WTC11 (cell line): Measurements from ENCODE around the gene CCBE1. TPM values are rescaled to one million over a fixed set of nuclear protein-coding genes. Genes with fewer than 3 reads are reported as not detected.

Source experiments
- ATAC-seq: fragments of 200-7000 bp; cut with Tn5 transposase; 2 replicates; pipeline ENCODE4 v1.10.0; 2021; ENCODE audit warnings: mild to moderate bottlenecking, moderate library complexity
- CTCF ChIA-PET: fragments of 300-600 bp; sonication (Branson Sonifier 250); formaldehyde crosslinking; loops from one replicate; lab custom pipeline; 2021; ENCODE audit warnings: antibody characterized with exemption; lab: Charles Lee
- POLR2A ChIA-PET: fragments of 350-600 bp; sonication (Branson Sonifier 250); formaldehyde crosslinking; loops from one replicate; lab custom pipeline; 2021; ENCODE audit warnings: antibody characterized with exemption; lab: Charles Lee
- DNase-seq: peaks from one replicate; pipeline ENCODE4 v3.0.0; 2021; ENCODE audit warnings: low spot score
- H3K27ac Mint-ChIP-seq: 2 replicates; pipeline ENCODE4 v1.8.0; 2021; ENCODE audit warnings: mixed read lengths
- H3K27me3 Mint-ChIP-seq: 2 replicates; pipeline ENCODE4 v1.8.0; 2021; ENCODE audit warnings: low read depth, mild to moderate bottlenecking, moderate library complexity, mixed read lengths
- H3K36me3 Mint-ChIP-seq: 2 replicates; pipeline ENCODE4 v1.8.0; 2021; ENCODE audit warnings: mixed read lengths
- H3K4me1 Mint-ChIP-seq: 2 replicates; pipeline ENCODE4 v1.8.0; 2022; ENCODE audit warnings: mixed read lengths
- H3K4me3 Mint-ChIP-seq: 2 replicates; pipeline ENCODE4 v1.8.0; 2021; ENCODE audit warnings: mild to moderate bottlenecking, moderate library complexity, mixed read lengths
- H3K9me3 Mint-ChIP-seq: 2 replicates; pipeline ENCODE4 v1.8.0; 2021; ENCODE audit warnings: mixed read lengths
- ATF1 ChIP-seq: sonication (generic); formaldehyde crosslinking; IDR thresholded peaks from 2 replicates; pipeline ENCODE4 v1.8.1; 2023; ENCODE audit warnings: mild to moderate bottlenecking, moderate library complexity, missing genetic modification reagents
- JUN ChIP-seq: sonication (generic); formaldehyde crosslinking; IDR thresholded peaks from 2 replicates; pipeline ENCODE4 v1.8.0; 2023; ENCODE audit warnings: mild to moderate bottlenecking, missing genetic modification reagents
- KAT7 ChIP-seq: sonication (generic); formaldehyde crosslinking; IDR thresholded peaks from 2 replicates; pipeline ENCODE4 v1.8.1; 2023; ENCODE audit warnings: missing genetic modification reagents, mild to moderate bottlenecking, borderline replicate concordance
- OVOL2 ChIP-seq: fragments of 250-450 bp; sonication (Bioruptor Pico); IDR thresholded peaks from 2 replicates; pipeline ENCODE4 v1.9.0; 2021; ENCODE audit warnings: mild to moderate bottlenecking, borderline replicate concordance
- RELA ChIP-seq: sonication (generic); formaldehyde crosslinking; IDR thresholded peaks from 2 replicates; pipeline ENCODE4 v1.8.1; 2022; ENCODE audit warnings: missing genetic modification reagents, mild to moderate bottlenecking, borderline replicate concordance
- SMAD4 ChIP-seq: sonication (generic); formaldehyde crosslinking; IDR thresholded peaks from 2 replicates; pipeline ENCODE4 v1.8.0; 2022; ENCODE audit warnings: mild to moderate bottlenecking, missing genetic modification reagents
- SOX15 ChIP-seq: fragments of 250-450 bp; sonication (Bioruptor Pico); IDR thresholded peaks from 2 replicates; pipeline ENCODE4 v1.9.0; 2021; ENCODE audit warnings: mild to moderate bottlenecking
- ZNF121 ChIP-seq: sonication (generic); formaldehyde crosslinking; IDR thresholded peaks from 2 replicates; pipeline ENCODE4 v1.8.0; 2023; ENCODE audit warnings: missing genetic modification reagents
- ZNF219 ChIP-seq: sonication (generic); formaldehyde crosslinking; IDR thresholded peaks from 2 replicates; pipeline ENCODE4 v1.8.0; 2023; ENCODE audit warnings: missing genetic modification reagents, mild to moderate bottlenecking, borderline replicate concordance
- ZNF317 ChIP-seq: sonication (generic); formaldehyde crosslinking; IDR thresholded peaks from 2 replicates; pipeline ENCODE4 v1.8.1; 2023; ENCODE audit warnings: low read depth, mild to moderate bottlenecking, moderate library complexity, missing genetic modification reagents, borderline replicate concordance
- total RNA-seq: library from RNA; stranded (reverse); gene quantifications from 3 replicates; pipeline ENCODE4 v1.2.3, GENCODE V29; 2021
- TF ChIP-seq, protein P1 (sequence below): sonication (generic); formaldehyde crosslinking; IDR thresholded peaks from 2 replicates; pipeline ENCODE4 v1.8.1; 2023; ENCODE audit warnings: mild to moderate bottlenecking, missing genetic modification reagents, borderline replicate concordance
- TF ChIP-seq, protein P2 (sequence below): sonication (generic); formaldehyde crosslinking; IDR thresholded peaks from 2 replicates; pipeline ENCODE4 v1.8.1; 2023; ENCODE audit warnings: mild to moderate bottlenecking, missing genetic modification reagents
- TF ChIP-seq, protein P3 (sequence below): fragments of 250-450 bp; sonication (Bioruptor Pico); IDR thresholded peaks from 2 replicates; pipeline ENCODE4 v1.9.0; 2021; ENCODE audit warnings: mild to moderate bottlenecking
- TF ChIP-seq, protein P4 (sequence below): fragments of 250-450 bp; sonication (Bioruptor Pico); IDR thresholded peaks from 2 replicates; pipeline ENCODE4 v1.9.0; 2021; ENCODE audit warnings: mild to moderate bottlenecking, borderline replicate concordance
- TF ChIP-seq, protein P5 (sequence below): fragments of 250-450 bp; sonication (Bioruptor Pico); IDR thresholded peaks from 2 replicates; pipeline ENCODE4 v2.1.2; 2022; ENCODE audit warnings: mild to moderate bottlenecking, moderate library complexity
- TF ChIP-seq, protein P6 (sequence below): fragments of 250-450 bp; sonication (Bioruptor Pico); IDR thresholded peaks from 2 replicates; pipeline ENCODE4 v1.9.0; 2021; ENCODE audit warnings: mild to moderate bottlenecking

Gene CCBE1
- total RNA-seq, 1 experiment from 2014 or later: 9.7 TPM

DNA sequence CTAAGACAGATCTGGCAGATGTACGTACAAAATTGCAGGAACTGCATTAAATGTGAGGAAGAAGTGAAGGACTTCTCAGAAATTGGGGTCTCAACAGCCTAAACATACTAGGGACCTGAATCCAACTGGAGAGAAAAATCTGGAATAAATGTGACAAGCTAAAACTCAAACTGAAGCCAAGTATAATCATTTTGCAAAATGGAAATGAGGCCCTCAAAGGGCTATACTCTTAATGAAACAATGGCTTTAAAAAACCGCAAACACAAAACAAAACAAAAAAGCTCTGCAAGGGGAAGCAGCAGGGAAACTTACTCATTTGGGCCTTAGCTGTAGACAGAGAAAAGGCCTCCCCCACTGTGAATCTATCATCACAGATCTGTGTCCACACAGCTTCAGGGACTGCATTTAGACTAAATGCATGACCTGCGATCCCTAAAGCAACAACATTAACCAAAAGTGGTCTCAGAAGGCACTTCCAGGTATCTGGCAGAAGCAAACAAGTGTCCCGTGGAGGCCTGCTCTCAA is 63.2 kb downstream of the CCBE1 start:
- ATAC-seq: peak; percentile 60
- DNase-seq: no peak
- peaks cover 27% of the 10 kb centered on the region for H3K4me1 Mint-ChIP-seq
- no peak overlapping the region for H3K4me3 Mint-ChIP-seq
- no peaks in the 10 kb centered on the region for H3K9me3 Mint-ChIP-seq
- H3K36me3 Mint-ChIP-seq: no peaks in the 10 kb centered on the region
- TF ChIP-seq ZNF121 (CRISPR knock-in tag) (no peak), ZNF317 (CRISPR knock-in tag) (no peak), KAT7 (CRISPR knock-in tag) (no peak), ZNF219 (CRISPR knock-in tag) (no peak), SMAD4 (CRISPR knock-in tag) (no peak), OVOL2 (no peak), JUN (no peak), RELA (CRISPR knock-in tag) (no peak), ATF1 (CRISPR knock-in tag) (no peak), SOX15 (CRISPR knock-in tag) (no peak)
- TF ChIP-seq, protein P1, sequence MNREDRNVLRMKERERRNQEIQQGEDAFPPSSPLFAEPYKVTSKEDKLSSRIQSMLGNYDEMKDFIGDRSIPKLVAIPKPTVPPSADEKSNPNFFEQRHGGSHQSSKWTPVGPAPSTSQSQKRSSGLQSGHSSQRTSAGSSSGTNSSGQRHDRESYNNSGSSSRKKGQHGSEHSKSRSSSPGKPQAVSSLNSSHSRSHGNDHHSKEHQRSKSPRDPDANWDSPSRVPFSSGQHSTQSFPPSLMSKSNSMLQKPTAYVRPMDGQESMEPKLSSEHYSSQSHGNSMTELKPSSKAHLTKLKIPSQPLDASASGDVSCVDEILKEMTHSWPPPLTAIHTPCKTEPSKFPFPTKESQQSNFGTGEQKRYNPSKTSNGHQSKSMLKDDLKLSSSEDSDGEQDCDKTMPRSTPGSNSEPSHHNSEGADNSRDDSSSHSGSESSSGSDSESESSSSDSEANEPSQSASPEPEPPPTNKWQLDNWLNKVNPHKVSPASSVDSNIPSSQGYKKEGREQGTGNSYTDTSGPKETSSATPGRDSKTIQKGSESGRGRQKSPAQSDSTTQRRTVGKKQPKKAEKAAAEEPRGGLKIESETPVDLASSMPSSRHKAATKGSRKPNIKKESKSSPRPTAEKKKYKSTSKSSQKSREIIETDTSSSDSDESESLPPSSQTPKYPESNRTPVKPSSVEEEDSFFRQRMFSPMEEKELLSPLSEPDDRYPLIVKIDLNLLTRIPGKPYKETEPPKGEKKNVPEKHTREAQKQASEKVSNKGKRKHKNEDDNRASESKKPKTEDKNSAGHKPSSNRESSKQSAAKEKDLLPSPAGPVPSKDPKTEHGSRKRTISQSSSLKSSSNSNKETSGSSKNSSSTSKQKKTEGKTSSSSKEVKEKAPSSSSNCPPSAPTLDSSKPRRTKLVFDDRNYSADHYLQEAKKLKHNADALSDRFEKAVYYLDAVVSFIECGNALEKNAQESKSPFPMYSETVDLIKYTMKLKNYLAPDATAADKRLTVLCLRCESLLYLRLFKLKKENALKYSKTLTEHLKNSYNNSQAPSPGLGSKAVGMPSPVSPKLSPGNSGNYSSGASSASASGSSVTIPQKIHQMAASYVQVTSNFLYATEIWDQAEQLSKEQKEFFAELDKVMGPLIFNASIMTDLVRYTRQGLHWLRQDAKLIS (CRISPR knock-in tag): no peak
- TF ChIP-seq, protein P2, sequence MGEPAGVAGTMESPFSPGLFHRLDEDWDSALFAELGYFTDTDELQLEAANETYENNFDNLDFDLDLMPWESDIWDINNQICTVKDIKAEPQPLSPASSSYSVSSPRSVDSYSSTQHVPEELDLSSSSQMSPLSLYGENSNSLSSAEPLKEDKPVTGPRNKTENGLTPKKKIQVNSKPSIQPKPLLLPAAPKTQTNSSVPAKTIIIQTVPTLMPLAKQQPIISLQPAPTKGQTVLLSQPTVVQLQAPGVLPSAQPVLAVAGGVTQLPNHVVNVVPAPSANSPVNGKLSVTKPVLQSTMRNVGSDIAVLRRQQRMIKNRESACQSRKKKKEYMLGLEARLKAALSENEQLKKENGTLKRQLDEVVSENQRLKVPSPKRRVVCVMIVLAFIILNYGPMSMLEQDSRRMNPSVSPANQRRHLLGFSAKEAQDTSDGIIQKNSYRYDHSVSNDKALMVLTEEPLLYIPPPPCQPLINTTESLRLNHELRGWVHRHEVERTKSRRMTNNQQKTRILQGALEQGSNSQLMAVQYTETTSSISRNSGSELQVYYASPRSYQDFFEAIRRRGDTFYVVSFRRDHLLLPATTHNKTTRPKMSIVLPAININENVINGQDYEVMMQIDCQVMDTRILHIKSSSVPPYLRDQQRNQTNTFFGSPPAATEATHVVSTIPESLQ: no peak
- TF ChIP-seq, protein P3, sequence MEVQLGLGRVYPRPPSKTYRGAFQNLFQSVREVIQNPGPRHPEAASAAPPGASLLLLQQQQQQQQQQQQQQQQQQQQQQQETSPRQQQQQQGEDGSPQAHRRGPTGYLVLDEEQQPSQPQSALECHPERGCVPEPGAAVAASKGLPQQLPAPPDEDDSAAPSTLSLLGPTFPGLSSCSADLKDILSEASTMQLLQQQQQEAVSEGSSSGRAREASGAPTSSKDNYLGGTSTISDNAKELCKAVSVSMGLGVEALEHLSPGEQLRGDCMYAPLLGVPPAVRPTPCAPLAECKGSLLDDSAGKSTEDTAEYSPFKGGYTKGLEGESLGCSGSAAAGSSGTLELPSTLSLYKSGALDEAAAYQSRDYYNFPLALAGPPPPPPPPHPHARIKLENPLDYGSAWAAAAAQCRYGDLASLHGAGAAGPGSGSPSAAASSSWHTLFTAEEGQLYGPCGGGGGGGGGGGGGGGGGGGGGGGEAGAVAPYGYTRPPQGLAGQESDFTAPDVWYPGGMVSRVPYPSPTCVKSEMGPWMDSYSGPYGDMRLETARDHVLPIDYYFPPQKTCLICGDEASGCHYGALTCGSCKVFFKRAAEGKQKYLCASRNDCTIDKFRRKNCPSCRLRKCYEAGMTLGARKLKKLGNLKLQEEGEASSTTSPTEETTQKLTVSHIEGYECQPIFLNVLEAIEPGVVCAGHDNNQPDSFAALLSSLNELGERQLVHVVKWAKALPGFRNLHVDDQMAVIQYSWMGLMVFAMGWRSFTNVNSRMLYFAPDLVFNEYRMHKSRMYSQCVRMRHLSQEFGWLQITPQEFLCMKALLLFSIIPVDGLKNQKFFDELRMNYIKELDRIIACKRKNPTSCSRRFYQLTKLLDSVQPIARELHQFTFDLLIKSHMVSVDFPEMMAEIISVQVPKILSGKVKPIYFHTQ (CRISPR knock-in tag): no peak
- TF ChIP-seq, protein P4, sequence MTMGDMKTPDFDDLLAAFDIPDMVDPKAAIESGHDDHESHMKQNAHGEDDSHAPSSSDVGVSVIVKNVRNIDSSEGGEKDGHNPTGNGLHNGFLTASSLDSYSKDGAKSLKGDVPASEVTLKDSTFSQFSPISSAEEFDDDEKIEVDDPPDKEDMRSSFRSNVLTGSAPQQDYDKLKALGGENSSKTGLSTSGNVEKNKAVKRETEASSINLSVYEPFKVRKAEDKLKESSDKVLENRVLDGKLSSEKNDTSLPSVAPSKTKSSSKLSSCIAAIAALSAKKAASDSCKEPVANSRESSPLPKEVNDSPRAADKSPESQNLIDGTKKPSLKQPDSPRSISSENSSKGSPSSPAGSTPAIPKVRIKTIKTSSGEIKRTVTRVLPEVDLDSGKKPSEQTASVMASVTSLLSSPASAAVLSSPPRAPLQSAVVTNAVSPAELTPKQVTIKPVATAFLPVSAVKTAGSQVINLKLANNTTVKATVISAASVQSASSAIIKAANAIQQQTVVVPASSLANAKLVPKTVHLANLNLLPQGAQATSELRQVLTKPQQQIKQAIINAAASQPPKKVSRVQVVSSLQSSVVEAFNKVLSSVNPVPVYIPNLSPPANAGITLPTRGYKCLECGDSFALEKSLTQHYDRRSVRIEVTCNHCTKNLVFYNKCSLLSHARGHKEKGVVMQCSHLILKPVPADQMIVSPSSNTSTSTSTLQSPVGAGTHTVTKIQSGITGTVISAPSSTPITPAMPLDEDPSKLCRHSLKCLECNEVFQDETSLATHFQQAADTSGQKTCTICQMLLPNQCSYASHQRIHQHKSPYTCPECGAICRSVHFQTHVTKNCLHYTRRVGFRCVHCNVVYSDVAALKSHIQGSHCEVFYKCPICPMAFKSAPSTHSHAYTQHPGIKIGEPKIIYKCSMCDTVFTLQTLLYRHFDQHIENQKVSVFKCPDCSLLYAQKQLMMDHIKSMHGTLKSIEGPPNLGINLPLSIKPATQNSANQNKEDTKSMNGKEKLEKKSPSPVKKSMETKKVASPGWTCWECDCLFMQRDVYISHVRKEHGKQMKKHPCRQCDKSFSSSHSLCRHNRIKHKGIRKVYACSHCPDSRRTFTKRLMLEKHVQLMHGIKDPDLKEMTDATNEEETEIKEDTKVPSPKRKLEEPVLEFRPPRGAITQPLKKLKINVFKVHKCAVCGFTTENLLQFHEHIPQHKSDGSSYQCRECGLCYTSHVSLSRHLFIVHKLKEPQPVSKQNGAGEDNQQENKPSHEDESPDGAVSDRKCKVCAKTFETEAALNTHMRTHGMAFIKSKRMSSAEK (CRISPR knock-in tag): no peak
- TF ChIP-seq, protein P5, sequence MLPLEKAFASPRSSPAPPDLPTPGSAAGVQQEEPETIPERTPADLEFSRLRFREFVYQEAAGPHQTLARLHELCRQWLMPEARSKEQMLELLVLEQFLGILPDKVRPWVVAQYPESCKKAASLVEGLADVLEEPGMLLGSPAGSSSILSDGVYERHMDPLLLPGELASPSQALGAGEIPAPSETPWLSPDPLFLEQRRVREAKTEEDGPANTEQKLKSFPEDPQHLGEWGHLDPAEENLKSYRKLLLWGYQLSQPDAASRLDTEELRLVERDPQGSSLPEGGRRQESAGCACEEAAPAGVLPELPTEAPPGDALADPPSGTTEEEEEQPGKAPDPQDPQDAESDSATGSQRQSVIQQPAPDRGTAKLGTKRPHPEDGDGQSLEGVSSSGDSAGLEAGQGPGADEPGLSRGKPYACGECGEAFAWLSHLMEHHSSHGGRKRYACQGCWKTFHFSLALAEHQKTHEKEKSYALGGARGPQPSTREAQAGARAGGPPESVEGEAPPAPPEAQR (CRISPR knock-in tag): no peak
- TF ChIP-seq, protein P6, sequence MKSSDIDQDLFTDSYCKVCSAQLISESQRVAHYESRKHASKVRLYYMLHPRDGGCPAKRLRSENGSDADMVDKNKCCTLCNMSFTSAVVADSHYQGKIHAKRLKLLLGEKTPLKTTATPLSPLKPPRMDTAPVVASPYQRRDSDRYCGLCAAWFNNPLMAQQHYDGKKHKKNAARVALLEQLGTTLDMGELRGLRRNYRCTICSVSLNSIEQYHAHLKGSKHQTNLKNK (CRISPR knock-in tag): no peak
- ChIA-PET CTCF (interaction anchor here (0.7 to 6.6 kb wide), 5 partner anchors 12 to 190 kb away, joined by 3 to 94 read pairs (median 3); partner anchors contain the start of gene CCBE1), POLR2A (no interaction called here)
- no peaks in the 10 kb centered on the region for H3K27me3 Mint-ChIP-seq
- peak overlapping the region; percentile 5; the same call in 1 of the 2 replicates for H3K27ac Mint-ChIP-seq
